Measurements from ENCODE around the gene FKRP. TPM values are rescaled to one million over a fixed set of nuclear protein-coding genes. Genes with fewer than 3 reads are reported as not detected.

Gene FKRP
- total RNA-seq, 1 experiment from 2014 or later, result 14.3 TPM

DNA sequence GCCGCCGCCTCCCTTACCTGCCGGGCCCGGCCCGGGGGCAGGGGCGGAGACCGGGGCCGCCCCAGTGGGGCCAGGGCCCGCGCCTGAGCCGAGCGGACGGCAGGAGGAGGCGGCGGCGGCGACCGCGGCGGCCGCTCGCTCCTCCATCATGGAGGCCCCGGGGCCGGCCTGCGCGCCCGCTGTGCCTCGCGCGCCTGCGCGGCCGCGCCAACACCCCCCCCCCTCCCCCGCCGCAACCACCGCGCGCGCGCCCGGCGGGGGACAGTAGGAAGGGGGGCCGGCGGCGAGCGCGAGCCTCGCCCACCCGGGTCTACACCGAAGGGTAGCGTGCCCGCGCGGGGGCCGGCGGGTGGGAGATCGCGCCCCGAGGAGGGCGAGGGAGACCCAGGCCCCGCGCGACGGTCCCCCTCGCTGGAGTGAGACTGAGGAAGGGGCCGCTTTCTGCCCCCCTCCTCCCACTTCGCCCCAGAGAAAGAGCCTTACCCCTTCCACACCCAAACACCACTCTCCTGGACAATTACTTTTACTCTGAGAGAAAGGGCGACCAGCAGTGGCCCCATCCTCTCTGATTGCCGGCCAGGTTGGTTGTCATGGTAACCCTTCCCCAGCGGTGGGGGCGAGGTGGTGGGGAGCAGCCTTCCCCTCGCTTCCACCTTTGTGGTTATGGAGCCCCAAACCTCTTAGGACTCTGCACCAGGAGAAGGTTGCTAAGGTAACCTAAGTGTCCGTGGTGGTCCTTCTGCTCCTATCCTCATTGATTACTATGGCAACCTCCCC, 612 bp downstream of the FKRP start, which contains the start of gene STRN4:
STRN4 (minus strand) TSS at position 170 of the 777 bp plus-strand sequence; CDS start at position 150, 20 bp downstream.
- H3K27ac ChIP-seq (ENCODE audit: low read length), result no peak within 1 kb of the TSS
- H3K4me2 ChIP-seq (ENCODE audit: low read length), result peak within 1 kb of the TSS; percentile 85
- peaks cover 50% of the 10 kb centered on the region for H3K79me2 ChIP-seq (ENCODE audit: low read length)
- no TSS peak for BruUV-seq (replicated peaks)
- no peaks in the 10 kb centered on the region; the same call in none of the 2 replicates for H3K36me3 ChIP-seq (ENCODE audit: low read depth, low read length)
- no peaks in the 10 kb centered on the region for H3K9me2 ChIP-seq (replicated peaks; ENCODE audit: low read length)
- H3K4me3 ChIP-seq (ENCODE audit: low read length), result peak within 1 kb of the TSS; percentile 97
- CTCF ChIA-PET, result no interaction called here
- no peaks in the 10 kb centered on the region for H3K9me3 ChIP-seq (ENCODE audit: low read length)
- H3K9ac ChIP-seq (ENCODE audit: low read length), result peak within 1 kb of the TSS; percentile 91
- ATAC-seq, result peak; percentile 60
- no peaks in the 10 kb centered on the region for H3K27me3 ChIP-seq (ENCODE audit: low read length)
- DNase-seq, result peak; percentile 62
- no peak for TF ChIP-seq CTCF (conservative IDR thresholded peaks at IDR 0.05; ENCODE audit: low read depth, low read length)
- peaks cover 9% of the 10 kb centered on the region for H3K4me1 ChIP-seq (ENCODE audit: insufficient read depth, low read length)
- H4K20me1 ChIP-seq (ENCODE audit: low read length), result peaks cover 28% of the 10 kb centered on the region
- POLR2A ChIA-PET (ENCODE audit: unreplicated experiment), result no interaction called here
- intact Hi-C loops (cut with micrococcal nuclease), result no loop called here
- H3F3A ChIP-seq (ENCODE audit: low read length, unreplicated experiment), result no peaks in the 10 kb centered on the region
- H2AFZ ChIP-seq (ENCODE audit: low read length), result peak within 1 kb of the TSS; percentile 33; the same call in 1 of the 2 replicates

DNA sequence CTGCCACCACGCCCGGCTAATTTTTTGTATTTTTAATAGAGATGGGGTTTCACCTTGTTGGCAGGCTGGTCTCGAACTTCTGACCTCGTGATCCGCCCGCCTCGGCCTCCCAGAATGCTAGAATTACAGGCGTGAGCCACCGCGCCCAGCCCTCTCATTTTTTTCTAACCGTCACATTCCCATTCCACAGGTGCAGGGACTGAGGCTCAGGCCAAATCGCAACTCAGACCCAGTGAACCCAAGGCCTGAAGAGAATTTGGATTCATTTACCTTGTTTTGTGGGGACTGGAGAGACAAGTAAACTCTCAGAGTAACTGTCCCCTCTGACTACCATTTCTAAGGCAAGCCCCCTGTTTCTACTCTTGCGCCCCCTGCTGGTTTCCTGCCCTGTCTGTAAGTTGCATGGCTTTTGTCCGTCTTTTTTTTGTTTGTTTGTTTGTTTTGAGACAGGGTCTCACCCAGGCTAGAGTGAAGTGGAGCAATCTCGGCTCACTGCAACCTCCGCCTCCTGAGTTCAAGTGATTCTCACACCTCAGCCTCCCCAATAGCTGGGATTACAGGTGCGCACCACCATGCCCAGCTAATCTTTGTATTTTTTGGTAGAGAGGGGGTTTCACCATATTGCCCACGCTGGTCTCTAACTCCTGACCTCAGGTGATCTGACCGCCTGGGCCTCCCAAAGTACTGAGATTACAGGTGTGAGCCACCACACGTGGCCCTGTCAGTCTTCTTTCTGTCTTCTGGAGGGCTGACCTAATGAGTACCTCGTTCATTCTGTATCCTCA, 2.7 kb downstream of the FKRP start:
- TF ChIP-seq CTCF (conservative IDR thresholded peaks at IDR 0.05; ENCODE audit: low read depth, low read length) (peak; percentile 77), EZH2 (IDR thresholded peaks at IDR 0.05; ENCODE audit: low read length, unreplicated experiment) (no peak)
- Histone ChIP-seq H3K36me3 (ENCODE audit: low read depth, low read length) (no peaks in the 10 kb centered on the region; the same call in 1 of the 2 replicates), H4K20me1 (ENCODE audit: low read length) (peaks cover 14% of the 10 kb centered on the region; the same call in 1 of the 2 replicates), H3K9me3 (ENCODE audit: low read length) (no peaks in the 10 kb centered on the region), H3K9ac (ENCODE audit: low read length) (no peak overlapping the region), H3F3A (ENCODE audit: low read length, unreplicated experiment) (no peaks in the 10 kb centered on the region), H3K27me3 (ENCODE audit: low read length) (no peaks in the 10 kb centered on the region), H2AFZ (ENCODE audit: low read length) (no peak overlapping the region), H3K27ac (ENCODE audit: low read length) (no peak overlapping the region), H3K9me2 (replicated peaks; ENCODE audit: low read length) (no peaks in the 10 kb centered on the region), H3K79me2 (ENCODE audit: low read length) (peaks cover 30% of the 10 kb centered on the region), H3K4me3 (ENCODE audit: low read length) (no peak overlapping the region), H3K4me1 (ENCODE audit: insufficient read depth, low read length) (peaks cover 9% of the 10 kb centered on the region), H3K4me2 (ENCODE audit: low read length) (no peak overlapping the region)
- BruUV-seq (replicated peaks), result no TSS peak
- ChIA-PET CTCF (no interaction called here), POLR2A (ENCODE audit: unreplicated experiment) (no interaction called here)
- ATAC-seq (no peak), DNase-seq (peak; percentile 63)
- intact Hi-C loops (cut with micrococcal nuclease), result no loop called here

Measured in PC-3 (cell line).